Effector memory CD4-positive, alpha-beta T cell (primary cell): ENCODE measurements around the gene NAIF1.
"Not testable (repeated sequence)": the region's sequence is repeated elsewhere in the genome, so short reads cannot be mapped to it uniquely, and the experiment has no call there.

ENCODE experiments used
- DNase-seq, 3 donors: peaks; one replicate each; pipeline ENCODE4 v3.0.0-alpha.2; 2020
- H3K27ac ChIP-seq: 2 replicates; pipeline ENCODE4 v1.7.0; 2013; ENCODE audit warnings: mild to moderate bottlenecking, low read length, moderate library complexity; ENCODE audit not compliant: insufficient read depth, poor library complexity, severe bottlenecking
- H3K27me3 ChIP-seq: replicated peaks from 2 replicates; pipeline ENCODE4 v1.7.0; 2013; ENCODE audit warnings: mild to moderate bottlenecking, low read length; ENCODE audit not compliant: insufficient read depth, control insufficient read depth, poor library complexity, severe bottlenecking
- H3K36me3 ChIP-seq: 2 replicates; pipeline ENCODE4 v1.7.0; 2013; ENCODE audit warnings: mild to moderate bottlenecking, low read length, moderate library complexity; ENCODE audit not compliant: control insufficient read depth, insufficient read depth
- H3K4me1 ChIP-seq: 2 replicates; pipeline ENCODE4 v1.7.0; 2013; ENCODE audit warnings: low read length, mild to moderate bottlenecking; ENCODE audit not compliant: control insufficient read depth, insufficient read depth, poor library complexity, severe bottlenecking
- H3K4me3 ChIP-seq: 2 replicates; pipeline ENCODE4 v1.7.0; 2013; ENCODE audit warnings: low read length, low read depth, mild to moderate bottlenecking; ENCODE audit not compliant: insufficient read depth, poor library complexity, severe bottlenecking
- H3K9me3 ChIP-seq: 2 replicates; pipeline ENCODE4 v1.7.0; 2013; ENCODE audit warnings: mild to moderate bottlenecking, low read length, moderate library complexity; ENCODE audit not compliant: control insufficient read depth

Gene NAIF1

GRCh38 chr9:128048663-128049062 is 18.5 kb downstream of the NAIF1 start:
- H3K4me3 ChIP-seq = no peak overlapping the region
- no peaks in the 10 kb centered on the region for H3K4me1 ChIP-seq
- no peaks in the 10 kb centered on the region for H3K36me3 ChIP-seq
- no peaks in the 10 kb centered on the region for H3K27me3 ChIP-seq
- H3K9me3 ChIP-seq = no peaks in the 10 kb centered on the region
- no peak for DNase-seq
- no peak overlapping the region for H3K27ac ChIP-seq

GRCh38 chr9:128047231-128047630 is 19.9 kb downstream of the NAIF1 start:
- Histone ChIP-seq H3K36me3 (no peaks in the 10 kb centered on the region), H3K4me3 (no peak overlapping the region), H3K27ac (no peak overlapping the region), H3K9me3 (no peaks in the 10 kb centered on the region), H3K27me3 (no peaks in the 10 kb centered on the region), H3K4me1 (no peaks in the 10 kb centered on the region)
- no peak for DNase-seq

- Histone ChIP-seq H3K4me1 (no peaks in the 10 kb centered on the region), H3K27ac (no peak overlapping the region), H3K4me3 (no peak overlapping the region), H3K27me3 (no peaks in the 10 kb centered on the region), H3K36me3 (no peaks in the 10 kb centered on the region), H3K9me3 (no peaks in the 10 kb centered on the region)
- DNase-seq = no peak
Measured at GRCh38 chr9:128045831-128046230, 21.3 kb downstream of the NAIF1 start.

- H3K36me3 ChIP-seq, H3K4me1 ChIP-seq, H3K27me3 ChIP-seq, H3K9me3 ChIP-seq, H3K27ac ChIP-seq, H3K4me3 ChIP-seq, DNase-seq: not testable (repeated sequence)
Measured at GRCh38 chr9:128045409-128045808, 21.7 kb downstream of the NAIF1 start.

GRCh38 chr9:128043467-128043868 is 23.7 kb downstream of the NAIF1 start:
- DNase-seq = no peak
- Histone ChIP-seq H3K36me3 (no peaks in the 10 kb centered on the region), H3K4me1 (no peaks in the 10 kb centered on the region), H3K9me3 (no peaks in the 10 kb centered on the region), H3K27ac (no peak overlapping the region), H3K4me3 (no peak overlapping the region), H3K27me3 (no peaks in the 10 kb centered on the region)

- Histone ChIP-seq H3K4me3 (no peak overlapping the region), H3K9me3 (no peaks in the 10 kb centered on the region), H3K27ac (no peak overlapping the region), H3K27me3 (no peaks in the 10 kb centered on the region), H3K4me1 (no peaks in the 10 kb centered on the region), H3K36me3 (no peaks in the 10 kb centered on the region)
- no peak for DNase-seq
Measured at GRCh38 chr9:128042043-128042442, 25.1 kb downstream of the NAIF1 start.

- not testable (repeated sequence) for H3K4me3 ChIP-seq, H3K4me1 ChIP-seq
Measured at GRCh38 chr9:128040783-128041182, 26.3 kb downstream of the NAIF1 start.

GRCh38 chr9:128036522-128036921 is 30.6 kb downstream of the NAIF1 start:
- not testable (repeated sequence) for H3K27me3 ChIP-seq, H3K36me3 ChIP-seq, H3K4me3 ChIP-seq, H3K9me3 ChIP-seq, DNase-seq, H3K27ac ChIP-seq
- peaks cover 32% of the 10 kb centered on the region for H3K4me1 ChIP-seq

More at GRCh38 chr9:128040783-128041182, 26.3 kb downstream of the NAIF1 start:
- not testable (repeated sequence) for DNase-seq, H3K27me3 ChIP-seq, H3K36me3 ChIP-seq, H3K9me3 ChIP-seq, H3K27ac ChIP-seq

- DNase-seq = peak; percentile 44 to 63 (median 47)
- no peaks in the 10 kb centered on the region for H3K9me3 ChIP-seq
- peaks cover 38% of the 10 kb centered on the region for H3K4me1 ChIP-seq
- no peaks in the 10 kb centered on the region for H3K36me3 ChIP-seq
- H3K27ac ChIP-seq = peak overlapping the region; percentile 41
- H3K27me3 ChIP-seq = no peaks in the 10 kb centered on the region
- H3K4me3 ChIP-seq = no peak overlapping the region
Measured at GRCh38 chr9:128034821-128035652, 32.1 kb downstream of the NAIF1 start.

GRCh38 chr9:128033609-128034008 is 33.5 kb downstream of the NAIF1 start:
- no peaks in the 10 kb centered on the region for H3K27me3 ChIP-seq
- H3K9me3 ChIP-seq = no peaks in the 10 kb centered on the region
- H3K27ac ChIP-seq = peak overlapping the region; percentile 95
- peak in 1 of 3 donors; percentile 14 for DNase-seq
- H3K36me3 ChIP-seq = no peaks in the 10 kb centered on the region
- no peak overlapping the region for H3K4me3 ChIP-seq
- H3K4me1 ChIP-seq = peaks cover 53% of the 10 kb centered on the region
